Hepatocyte (in vitro differentiated cells): Measurements from ENCODE around the gene ARHGEF38. TPM values are rescaled to one million over a fixed set of nuclear protein-coding genes. Genes with fewer than 3 reads are reported as not detected.

Source experiments
- DNase-seq: peaks from one replicate; pipeline ENCODE4 v3.0.0-alpha.2; 2016; ENCODE audit warnings: low spot score
- H2AFZ ChIP-seq: fragments of 200-600 bp; sonication (generic); 2 replicates; pipeline ENCODE4 v1.6.0; 2016; ENCODE audit warnings: antibody characterized with exemption, mild to moderate bottlenecking
- H3K27ac ChIP-seq: fragments of 200-600 bp; sonication (generic); 2 replicates; pipeline ENCODE4 v1.5.1; 2016; ENCODE audit warnings: mild to moderate bottlenecking
- H3K27me3 ChIP-seq: fragments of 200-600 bp; sonication (generic); 2 replicates; pipeline ENCODE4 v1.6.1; 2016
- H3K36me3 ChIP-seq: fragments of 200-600 bp; sonication (generic); replicated peaks from 2 replicates; pipeline ENCODE4 v1.5.1; 2016; ENCODE audit warnings: low read depth; ENCODE audit not compliant: insufficient read depth
- H3K4me1 ChIP-seq: fragments of 200-600 bp; sonication (generic); 2 replicates; pipeline ENCODE4 v1.5.1; 2016; ENCODE audit warnings: mild to moderate bottlenecking, moderate library complexity; ENCODE audit not compliant: insufficient read depth
- H3K4me2 ChIP-seq: fragments of 200-600 bp; sonication (generic); 2 replicates; pipeline ENCODE4 v1.6.0; 2016
- H3K4me3 ChIP-seq: fragments of 200-600 bp; sonication (generic); 2 replicates; pipeline ENCODE4 v1.5.1; 2016; ENCODE audit warnings: mild to moderate bottlenecking
- H3K79me2 ChIP-seq: fragments of 200-600 bp; sonication (generic); 2 replicates; pipeline ENCODE4 v1.6.0; 2017; ENCODE audit warnings: mild to moderate bottlenecking
- H3K9me2 ChIP-seq: fragments of 200-600 bp; sonication (generic); replicated peaks from 2 replicates; pipeline ENCODE4 v1.6.0; 2017; ENCODE audit warnings: mild to moderate bottlenecking; ENCODE audit not compliant: insufficient read depth
- H3K9me3 ChIP-seq: fragments of 200-600 bp; sonication (generic); 2 replicates; pipeline ENCODE4 v1.5.1; 2016; ENCODE audit warnings: low read depth, mild to moderate bottlenecking
- H4K20me1 ChIP-seq: fragments of 200-600 bp; sonication (generic); 2 replicates; pipeline ENCODE4 v1.6.0; 2016; ENCODE audit warnings: mild to moderate bottlenecking; ENCODE audit not compliant: insufficient read depth, poor library complexity, severe bottlenecking
- EZH2 ChIP-seq: fragments of 200-600 bp; sonication (generic); IDR thresholded peaks from 2 replicates; pipeline ENCODE4 v1.6.1; 2016; ENCODE audit warnings: antibody characterized with exemption, mild to moderate bottlenecking, borderline replicate concordance
- EZH2phosphoT487 ChIP-seq: fragments of 200-600 bp; sonication (generic); IDR thresholded peaks from one replicate; pipeline ENCODE4 v1.6.1; 2018; ENCODE audit warnings: antibody characterized with exemption, mild to moderate bottlenecking, low read depth, moderate library complexity; ENCODE audit not compliant: unreplicated experiment, severe bottlenecking
- WGBS: methylation state at CpG from one replicate; pipeline ENCODE4 v1.1.6; 2016; ENCODE audit warnings: low lambda C conversion rate; ENCODE audit errors: missing lambda C conversion rate; 5-methylcytosine and 5-hydroxymethylcytosine counted together
- polyA plus RNA-seq: library from polyadenylated mRNA; unstranded; fragments of >200 nt; fragmentation: Nextera tagmentation; extraction: Ambion mirVana; gene quantifications from 2 replicates; pipeline ENCODE4 v1.2.1, GENCODE V29; 2016
- total RNA-seq: library from RNA; depleted of rRNA; stranded (reverse); fragments of >200 nt; gene quantifications from 2 replicates; pipeline ENCODE4 v1.2.3, GENCODE V29; 2014
- TF ChIP-seq, protein P1 (sequence below): fragments of 200-600 bp; sonication (generic); IDR thresholded peaks from 2 replicates; pipeline ENCODE4 v1.5.1; 2016; ENCODE audit warnings: antibody characterized with exemption, mild to moderate bottlenecking; ENCODE audit not compliant: poor library complexity

Gene ARHGEF38
- total and polyA plus RNA-seq, 2 experiments from 2014 or later: 2.0 to 4.0 TPM

DNA sequence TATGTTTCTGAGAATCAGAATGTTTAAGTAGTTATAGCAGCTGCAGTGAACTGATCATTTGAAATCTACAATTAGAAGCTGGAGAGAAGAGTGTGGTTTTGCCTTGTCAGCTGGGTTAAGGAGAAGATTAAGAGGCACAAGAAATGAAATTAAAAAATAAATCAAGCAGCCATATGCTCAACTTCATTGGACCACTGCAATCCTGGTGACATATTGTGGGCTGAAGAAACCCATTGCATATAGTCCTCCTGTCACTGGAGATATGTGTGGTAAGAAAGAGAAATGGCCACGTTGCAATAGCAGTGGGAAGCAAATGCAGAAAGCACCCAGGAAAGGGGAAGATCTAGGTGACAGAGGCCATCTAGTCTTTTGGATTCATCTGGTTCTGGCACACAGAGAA is 93.0 kb downstream of the ARHGEF38 start:
- H4K20me1 ChIP-seq: no peaks in the 10 kb centered on the region
- H3K9me2 ChIP-seq: no peaks in the 10 kb centered on the region
- no peaks in the 10 kb centered on the region for H3K36me3 ChIP-seq

DNA sequence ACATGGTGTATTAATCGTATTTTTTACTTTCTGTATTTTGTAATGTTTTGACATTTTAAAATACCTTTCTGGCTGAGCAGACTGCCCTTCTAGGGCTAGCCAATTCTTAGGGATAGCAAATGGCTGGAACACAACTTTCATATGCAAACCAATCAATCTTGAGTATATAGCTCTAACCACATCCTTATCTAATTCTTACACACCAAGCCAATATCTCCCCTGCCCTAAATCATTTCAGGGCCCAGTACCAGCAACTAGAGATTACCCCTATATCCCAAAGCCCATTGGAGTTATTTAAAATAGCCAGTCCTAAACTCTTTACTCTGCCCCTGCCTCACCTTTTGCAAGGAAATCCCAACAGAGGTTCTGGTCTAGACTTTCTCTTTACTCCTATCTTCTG is 97.8 kb downstream of the ARHGEF38 start:
- 86% methylated on average over 1 of the region's 1 CpG for WGBS
- H4K20me1 ChIP-seq: no peaks in the 10 kb centered on the region
- H3K9me2 ChIP-seq: no peaks in the 10 kb centered on the region
- no peaks in the 10 kb centered on the region for H3K9me3 ChIP-seq
- H3K36me3 ChIP-seq: no peaks in the 10 kb centered on the region
- H2AFZ ChIP-seq: no peak overlapping the region
- TF ChIP-seq EZH2 (no peak), EZH2phosphoT487 (no peak)
- TF ChIP-seq, protein P1, sequence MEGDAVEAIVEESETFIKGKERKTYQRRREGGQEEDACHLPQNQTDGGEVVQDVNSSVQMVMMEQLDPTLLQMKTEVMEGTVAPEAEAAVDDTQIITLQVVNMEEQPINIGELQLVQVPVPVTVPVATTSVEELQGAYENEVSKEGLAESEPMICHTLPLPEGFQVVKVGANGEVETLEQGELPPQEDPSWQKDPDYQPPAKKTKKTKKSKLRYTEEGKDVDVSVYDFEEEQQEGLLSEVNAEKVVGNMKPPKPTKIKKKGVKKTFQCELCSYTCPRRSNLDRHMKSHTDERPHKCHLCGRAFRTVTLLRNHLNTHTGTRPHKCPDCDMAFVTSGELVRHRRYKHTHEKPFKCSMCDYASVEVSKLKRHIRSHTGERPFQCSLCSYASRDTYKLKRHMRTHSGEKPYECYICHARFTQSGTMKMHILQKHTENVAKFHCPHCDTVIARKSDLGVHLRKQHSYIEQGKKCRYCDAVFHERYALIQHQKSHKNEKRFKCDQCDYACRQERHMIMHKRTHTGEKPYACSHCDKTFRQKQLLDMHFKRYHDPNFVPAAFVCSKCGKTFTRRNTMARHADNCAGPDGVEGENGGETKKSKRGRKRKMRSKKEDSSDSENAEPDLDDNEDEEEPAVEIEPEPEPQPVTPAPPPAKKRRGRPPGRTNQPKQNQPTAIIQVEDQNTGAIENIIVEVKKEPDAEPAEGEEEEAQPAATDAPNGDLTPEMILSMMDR: no peak
- no peaks in the 10 kb centered on the region for H3K79me2 ChIP-seq
- H3K27ac ChIP-seq: no peak overlapping the region
- no peak overlapping the region for H3K4me3 ChIP-seq
- no peak overlapping the region for H3K4me2 ChIP-seq
- no peaks in the 10 kb centered on the region for H3K4me1 ChIP-seq
- DNase-seq: no peak
- H3K27me3 ChIP-seq: no peaks in the 10 kb centered on the region

More for the DNA sequence above, 93.0 kb downstream of the ARHGEF38 start:
- Histone ChIP-seq H3K79me2 (no peaks in the 10 kb centered on the region), H3K4me3 (no peak overlapping the region), H3K27me3 (no peaks in the 10 kb centered on the region), H3K4me1 (no peaks in the 10 kb centered on the region), H2AFZ (no peak overlapping the region), H3K9me3 (no peaks in the 10 kb centered on the region), H3K4me2 (no peak overlapping the region), H3K27ac (no peak overlapping the region)
- DNase-seq: no peak
- TF ChIP-seq EZH2phosphoT487 (no peak), EZH2 (no peak)
- TF ChIP-seq, protein P1: no peak
- 64% methylated on average over 1 of the region's 1 CpG for WGBS

DNA sequence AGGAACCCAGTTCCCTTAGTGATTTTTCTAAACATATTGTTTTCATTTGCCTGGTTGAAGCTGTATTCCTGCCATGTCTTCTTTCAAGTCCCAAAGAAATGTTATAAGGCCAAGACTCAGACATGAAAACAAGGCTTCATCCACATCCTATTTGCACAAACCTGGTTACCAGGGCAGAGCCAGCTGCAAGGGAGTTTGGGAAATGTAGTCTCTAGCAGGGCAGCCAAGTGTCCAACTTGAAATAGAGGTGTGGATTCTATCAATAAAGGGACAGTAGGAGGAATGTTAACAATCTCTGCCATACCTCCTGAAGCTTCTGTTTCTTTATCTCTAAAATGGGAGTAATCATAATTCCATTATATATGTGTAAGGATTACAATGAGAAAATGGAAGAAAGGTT is 99.5 kb downstream of the ARHGEF38 start:
- no peak for TF ChIP-seq EZH2phosphoT487
- DNase-seq: no peak
- Histone ChIP-seq H4K20me1 (no peaks in the 10 kb centered on the region), H3K27ac (no peak overlapping the region), H3K4me3 (no peak overlapping the region), H3K4me2 (no peak overlapping the region), H3K9me3 (no peaks in the 10 kb centered on the region), H3K4me1 (no peaks in the 10 kb centered on the region), H3K9me2 (no peaks in the 10 kb centered on the region), H3K79me2 (no peaks in the 10 kb centered on the region), H3K27me3 (no peaks in the 10 kb centered on the region), H2AFZ (no peak overlapping the region), H3K36me3 (no peaks in the 10 kb centered on the region)

DNA sequence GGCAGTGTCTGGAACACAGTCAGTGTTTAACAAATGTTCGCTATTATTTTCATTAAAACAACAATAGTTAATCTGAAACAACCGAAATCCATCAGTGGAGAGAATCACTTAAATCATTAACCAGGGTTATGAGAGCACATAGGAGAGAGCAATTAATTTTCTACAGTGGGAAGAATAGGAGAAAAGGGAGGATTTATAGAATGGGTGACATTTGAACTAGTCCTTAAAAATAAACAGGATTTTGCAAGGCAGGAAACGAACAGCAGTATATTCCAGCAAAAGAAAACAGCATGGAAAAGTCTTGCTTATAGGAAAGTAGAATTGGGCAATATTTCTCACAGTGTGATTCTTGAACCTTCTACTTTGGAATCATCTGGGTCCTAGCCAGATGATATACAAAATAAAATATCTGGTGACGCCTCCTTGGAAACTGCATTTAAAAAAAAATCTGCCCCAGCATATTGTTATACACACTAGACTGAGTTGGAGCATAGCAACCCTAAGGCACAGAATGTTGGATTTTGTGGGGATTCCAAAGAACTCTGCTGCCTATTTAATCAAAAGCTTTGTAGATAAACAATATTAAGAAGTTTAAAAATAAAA is 100.0 kb downstream of the ARHGEF38 start:
- Histone ChIP-seq H3K4me1 (no peaks in the 10 kb centered on the region), H3K4me2 (no peak overlapping the region), H2AFZ (no peak overlapping the region), H3K79me2 (no peaks in the 10 kb centered on the region), H3K9me2 (no peaks in the 10 kb centered on the region), H3K36me3 (no peaks in the 10 kb centered on the region), H4K20me1 (no peaks in the 10 kb centered on the region), H3K27me3 (no peaks in the 10 kb centered on the region), H3K4me3 (no peak overlapping the region), H3K27ac (no peak overlapping the region), H3K9me3 (no peaks in the 10 kb centered on the region)
- WGBS: 76% methylated on average over 4 of the region's 4 CpGs
- TF ChIP-seq EZH2phosphoT487 (no peak), EZH2 (no peak)
- TF ChIP-seq, protein P1: no peak
- DNase-seq: no peak
